GM12878 (cell line): ENCODE data around the gene UVRAG.

ENCODE experiments used
- CHD4 ChIP-seq: fragments of 200-600 bp; sonication (generic); IDR thresholded peaks from 2 replicates; pipeline ENCODE4 v1.6.1; 2016; ENCODE audit warnings: mild to moderate bottlenecking
- CREB1 ChIP-seq: IDR thresholded peaks from 2 replicates; pipeline ENCODE4 v1.6.1; 2012; ENCODE audit warnings: low read depth, mild to moderate bottlenecking, inconsistent platforms
- CREM ChIP-seq: IDR thresholded peaks from 2 replicates; pipeline ENCODE4 v1.6.1; 2014; ENCODE audit warnings: antibody characterized with exemption, low read depth
- CTCF ChIP-seq, 3 experiments: IDR thresholded peaks in 2 of 3; conservative IDR thresholded peaks in 1 of 3; 2 replicates each; pipeline ENCODE4 v1.5.1; 2011; ENCODE audit warnings: low read depth in 3 of 3, low read length in 3 of 3, mild to moderate bottlenecking in 3 of 3, control low read depth in 2 of 3, moderate library complexity in 2 of 3, inconsistent platforms in 1 of 3, mixed read lengths in 1 of 3; ENCODE audit not compliant: control insufficient read depth in 2 of 3, insufficient read depth in 1 of 3; ENCODE audit errors: extremely low read depth in 1 of 3
- EP300 ChIP-seq, 2 experiments: fragments of 150-350 bp in 1 of 2; IDR thresholded peaks; 2 replicates each; pipeline ENCODE4 v1.6.1; 2011 to 2012; ENCODE audit warnings: low read depth in 2 of 2, low read length in 2 of 2, borderline replicate concordance in 1 of 2, improper control_type of control experiment in 1 of 2, inconsistent platforms in 1 of 2; ENCODE audit not compliant: control insufficient read depth in 1 of 2
- ETV6 ChIP-seq, 2 experiments: fragments of 450-650 bp in 1 of 2; IDR thresholded peaks in 1 of 2; conservative IDR thresholded peaks in 1 of 2; 2 replicates each; pipeline ENCODE4 v1.6.1; 2014; ENCODE audit warnings: antibody characterized with exemption in 1 of 2, borderline replicate concordance in 1 of 2, low read depth in 1 of 2, mild to moderate bottlenecking in 1 of 2, moderate library complexity in 1 of 2
- KAT2A ChIP-seq: conservative IDR thresholded peaks from 2 replicates; pipeline ENCODE4 v1.6.1; 2011; ENCODE audit warnings: low read depth, low read length; ENCODE audit not compliant: control insufficient read depth
- NFIC ChIP-seq: IDR thresholded peaks from 2 replicates; pipeline ENCODE4 v1.6.1; 2012; ENCODE audit warnings: low read depth, mild to moderate bottlenecking, inconsistent platforms, low read length, moderate library complexity
- RAD21 ChIP-seq: IDR thresholded peaks from 2 replicates; pipeline ENCODE4 v1.6.1; 2011; ENCODE audit warnings: mild to moderate bottlenecking, low read depth, low read length, moderate library complexity; ENCODE audit not compliant: insufficient read depth
- SP1 ChIP-seq: IDR thresholded peaks from one replicate; pipeline ENCODE4 v1.6.1; 2011; ENCODE audit warnings: low read depth, low read length
- ZBTB11 ChIP-seq: fragments of 450-650 bp; formaldehyde crosslinking; IDR thresholded peaks from 2 replicates; pipeline ENCODE4 v1.5.0; 2022; ENCODE audit warnings: mild to moderate bottlenecking, missing genetic modification characterization
- ZNF274 ChIP-seq: IDR thresholded peaks from one replicate; pipeline ENCODE4 v1.8.0; 2011; ENCODE audit not compliant: insufficient read length, insufficient read depth

GRCh38 chr11:75823415-75823814 lies 8.4 kb downstream of the UVRAG start:
- TF ChIP-seq CREM (no peak), EP300 (IDR thresholded peaks at IDR 0.05; ENCODE audit: borderline replicate concordance in 1 of 2, control insufficient read depth in 1 of 2, low read depth in 2 of 2, low read length in 2 of 2) (no peak), SP1 (no peak), ETV6 (conservative IDR thresholded peaks at IDR 0.05 in 1 of 2, IDR thresholded peaks at IDR 0.05 in 1 of 2; ENCODE audit: borderline replicate concordance in 1 of 2, low read depth in 1 of 2) (no peak), CREB1 (no peak), ZNF274 (no peak), KAT2A (no peak), CTCF (IDR thresholded peaks at IDR 0.05 in 2 of 3, conservative IDR thresholded peaks at IDR 0.05 in 1 of 3; ENCODE audit: control insufficient read depth in 2 of 3, extremely low read depth in 1 of 3, insufficient read depth in 1 of 3, low read depth in 3 of 3, low read length in 3 of 3) (no peak), RAD21 (no peak), CHD4 (no peak), NFIC (no peak), ZBTB11 (CRISPR knock-in tag) (no peak)
